ENCODE measurements around the gene ARL3. TPM values are rescaled to one million over a fixed set of nuclear protein-coding genes. Genes with fewer than 3 reads are reported as not detected.
"Not testable (repeated sequence)": the region's sequence is repeated elsewhere in the genome, so short reads cannot be mapped to it uniquely, and the experiment has no call there.

Gene ARL3
- total RNA-seq, 1 donor, result 5.8 TPM

DNA sequence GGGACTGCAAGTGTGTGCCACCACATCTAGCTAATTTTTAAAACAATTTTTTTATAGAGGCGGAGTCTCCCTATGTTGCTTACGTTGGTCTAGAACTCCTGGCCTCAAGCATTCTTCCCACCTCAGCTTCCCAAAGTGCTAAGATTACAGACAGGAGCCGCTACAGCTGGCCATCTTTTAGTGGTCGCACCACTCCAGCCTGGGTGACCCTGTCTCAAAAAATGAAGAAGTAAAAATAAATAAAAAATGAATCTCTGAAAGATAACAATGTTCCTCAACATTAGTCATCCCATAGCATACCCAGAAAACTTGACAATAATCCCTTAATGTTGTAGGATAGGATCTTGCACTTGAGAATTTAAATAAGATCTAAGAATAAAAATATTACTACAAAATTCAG is 47.8 kb upstream of the ARL3 start:
- TF ChIP-seq, protein P1, sequence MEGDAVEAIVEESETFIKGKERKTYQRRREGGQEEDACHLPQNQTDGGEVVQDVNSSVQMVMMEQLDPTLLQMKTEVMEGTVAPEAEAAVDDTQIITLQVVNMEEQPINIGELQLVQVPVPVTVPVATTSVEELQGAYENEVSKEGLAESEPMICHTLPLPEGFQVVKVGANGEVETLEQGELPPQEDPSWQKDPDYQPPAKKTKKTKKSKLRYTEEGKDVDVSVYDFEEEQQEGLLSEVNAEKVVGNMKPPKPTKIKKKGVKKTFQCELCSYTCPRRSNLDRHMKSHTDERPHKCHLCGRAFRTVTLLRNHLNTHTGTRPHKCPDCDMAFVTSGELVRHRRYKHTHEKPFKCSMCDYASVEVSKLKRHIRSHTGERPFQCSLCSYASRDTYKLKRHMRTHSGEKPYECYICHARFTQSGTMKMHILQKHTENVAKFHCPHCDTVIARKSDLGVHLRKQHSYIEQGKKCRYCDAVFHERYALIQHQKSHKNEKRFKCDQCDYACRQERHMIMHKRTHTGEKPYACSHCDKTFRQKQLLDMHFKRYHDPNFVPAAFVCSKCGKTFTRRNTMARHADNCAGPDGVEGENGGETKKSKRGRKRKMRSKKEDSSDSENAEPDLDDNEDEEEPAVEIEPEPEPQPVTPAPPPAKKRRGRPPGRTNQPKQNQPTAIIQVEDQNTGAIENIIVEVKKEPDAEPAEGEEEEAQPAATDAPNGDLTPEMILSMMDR (IDR thresholded peaks at IDR 0.05; ENCODE audit: extremely low read depth, low read depth, low read length), result no peak
- no peaks in the 10 kb centered on the region for H3K9me3 ChIP-seq (ENCODE audit: low read depth, low read length)
- H3K4me2 ChIP-seq (ENCODE audit: insufficient read depth, low read length), result no peak overlapping the region
- no peak overlapping the region for H3K4me3 ChIP-seq (ENCODE audit: insufficient read depth, low read length)
- H3K36me3 ChIP-seq (ENCODE audit: insufficient read depth, low read length), result peaks cover 4% of the 10 kb centered on the region
- H4K20me1 ChIP-seq (ENCODE audit: insufficient read depth, low read length), result peaks cover 22% of the 10 kb centered on the region
- H3K27me3 ChIP-seq (ENCODE audit: insufficient read depth, low read length), result no peaks in the 10 kb centered on the region
- no peak overlapping the region for H2AFZ ChIP-seq (ENCODE audit: low read length)
- H3K79me2 ChIP-seq (ENCODE audit: insufficient read depth, low read length), result peaks cover 84% of the 10 kb centered on the region
- H3K4me1 ChIP-seq (ENCODE audit: insufficient read depth, low read length), result peaks cover 27% of the 10 kb centered on the region
- H3K27ac ChIP-seq (ENCODE audit: low read depth, low read length), result no peak overlapping the region
- peak; percentile 38 for DNase-seq (ENCODE audit: insufficient read length, low spot score, missing footprints)

GRCh38 chr10:102759497-102760210 is 45.5 kb upstream of the ARL3 start:
- Histone ChIP-seq H3K79me2 (ENCODE audit: insufficient read depth, low read length) (peaks cover 86% of the 10 kb centered on the region), H3K36me3 (ENCODE audit: insufficient read depth, low read length) (peaks cover 4% of the 10 kb centered on the region), H3K27me3 (ENCODE audit: insufficient read depth, low read length) (no peaks in the 10 kb centered on the region), H3K4me3 (ENCODE audit: insufficient read depth, low read length) (no peak overlapping the region), H4K20me1 (ENCODE audit: insufficient read depth, low read length) (peaks cover 20% of the 10 kb centered on the region), H2AFZ (ENCODE audit: low read length) (no peak overlapping the region), H3K4me1 (ENCODE audit: insufficient read depth, low read length) (peaks cover 25% of the 10 kb centered on the region), H3K9me3 (ENCODE audit: low read depth, low read length) (no peaks in the 10 kb centered on the region), H3K27ac (ENCODE audit: low read depth, low read length) (peak overlapping the region; percentile 12), H3K4me2 (ENCODE audit: insufficient read depth, low read length) (no peak overlapping the region)
- no peak for DNase-seq (ENCODE audit: insufficient read length, low spot score, missing footprints)
- TF ChIP-seq, protein P1 (IDR thresholded peaks at IDR 0.05; ENCODE audit: extremely low read depth, low read depth, low read length), result no peak

DNA sequence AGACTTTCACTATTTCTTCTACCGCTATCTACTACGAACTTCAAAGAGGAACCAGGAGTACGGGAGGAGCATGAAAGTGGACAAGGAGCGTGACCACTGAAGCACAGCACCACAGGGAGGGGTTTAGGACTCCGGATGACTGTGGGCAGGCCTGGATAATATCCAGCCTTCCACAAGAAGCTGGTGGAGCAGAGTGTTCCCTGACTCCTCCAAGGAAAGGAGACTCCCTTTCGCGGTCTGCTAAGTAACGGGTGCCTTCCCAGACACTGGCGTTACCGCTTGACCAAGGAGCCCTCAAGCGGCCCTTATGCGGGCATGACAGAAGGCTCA is 44.7 kb upstream of the ARL3 start:
- not testable (repeated sequence) for H3K36me3 ChIP-seq (ENCODE audit: insufficient read depth, low read length); DNase-seq (ENCODE audit: insufficient read length, low spot score, missing footprints); H3K4me3 ChIP-seq (ENCODE audit: insufficient read depth, low read length); H3K27me3 ChIP-seq (ENCODE audit: insufficient read depth, low read length); H3K9me3 ChIP-seq (ENCODE audit: low read depth, low read length)
- peaks cover 13% of the 10 kb centered on the region for H4K20me1 ChIP-seq (ENCODE audit: insufficient read depth, low read length)
- H3K79me2 ChIP-seq (ENCODE audit: insufficient read depth, low read length), result peaks cover 85% of the 10 kb centered on the region
- H2AFZ ChIP-seq (ENCODE audit: low read length), result peak overlapping the region; percentile 37
- H3K4me2 ChIP-seq (ENCODE audit: insufficient read depth, low read length), result peak overlapping the region; percentile 35
- H3K4me1 ChIP-seq (ENCODE audit: insufficient read depth, low read length), result peaks cover 25% of the 10 kb centered on the region
- H3K27ac ChIP-seq (ENCODE audit: low read depth, low read length), result peak overlapping the region; percentile 12

- Histone ChIP-seq H3K79me2 (ENCODE audit: insufficient read depth, low read length) (peaks cover 81% of the 10 kb centered on the region), H3K27me3 (ENCODE audit: insufficient read depth, low read length) (no peaks in the 10 kb centered on the region), H3K4me3 (ENCODE audit: insufficient read depth, low read length) (no peak overlapping the region), H3K4me1 (ENCODE audit: insufficient read depth, low read length) (peaks cover 30% of the 10 kb centered on the region), H3K27ac (ENCODE audit: low read depth, low read length) (peak overlapping the region; percentile 5), H4K20me1 (ENCODE audit: insufficient read depth, low read length) (peaks cover 13% of the 10 kb centered on the region), H3K4me2 (ENCODE audit: insufficient read depth, low read length) (peak overlapping the region; percentile 35), H3K36me3 (ENCODE audit: insufficient read depth, low read length) (no peaks in the 10 kb centered on the region), H2AFZ (ENCODE audit: low read length) (peak overlapping the region; percentile 37), H3K9me3 (ENCODE audit: low read depth, low read length) (no peaks in the 10 kb centered on the region)
- TF ChIP-seq, protein P1 (IDR thresholded peaks at IDR 0.05; ENCODE audit: extremely low read depth, low read depth, low read length), result no peak
- no peak for DNase-seq (ENCODE audit: insufficient read length, low spot score, missing footprints)
Observed at GRCh38 chr10:102758240-102758932, 44.2 kb upstream of the ARL3 start.

All from osteoblast (primary cell).